ENCODE data around the gene MKX. TPM values are rescaled to one million over a fixed set of nuclear protein-coding genes. Genes with fewer than 3 reads are reported as not detected.
A peak's percentile ranks its signal among the peaks of the same experiment; 100 is the strongest.

MKX gene
- total and polyA plus RNA-seq, 2 donors (not counting 3 experiments of a cell fraction or from before 2014, with no cell fraction given), result not detected

- Histone ChIP-seq H3K79me2 (ENCODE audit: control insufficient read depth, insufficient read depth, low read length) (no peaks in the 10 kb centered on the region), H3K4me2 (ENCODE audit: insufficient read depth, low read length) (no peak overlapping the region), H3K9me3 (replicated peaks; ENCODE audit: control insufficient read depth, insufficient read depth, low read length) (no peaks in the 10 kb centered on the region), H3K27ac (ENCODE audit: insufficient read depth, low read depth, low read length) (no peak overlapping the region), H3K36me3 (ENCODE audit: control insufficient read depth in 2 of 2, extremely low read depth in 1 of 2, insufficient read depth in 2 of 2, low read length in 2 of 2) (no peaks in the 10 kb centered on the region), H4K20me1 (replicated peaks; ENCODE audit: control insufficient read depth, extremely low read depth, insufficient read depth, low read length) (no peaks in the 10 kb centered on the region), H3K4me3 (replicated peaks in 1 of 3; ENCODE audit: insufficient read depth in 1 of 3, low read depth in 1 of 3, low read length in 3 of 3) (no peak overlapping the region), H2AFZ (ENCODE audit: low read depth, low read length) (no peak overlapping the region), H3K9ac (replicated peaks; ENCODE audit: extremely low read depth, insufficient read depth, low read length) (no peak overlapping the region), H3K27me3 (ENCODE audit: control insufficient read depth in 2 of 2, insufficient read depth in 2 of 2, low read length in 2 of 2) (peaks cover 3 to 5% of the 10 kb centered on the region in 2 experiments), H3K4me1 (ENCODE audit: control insufficient read depth, extremely low read depth, insufficient read depth, low read length) (no peaks in the 10 kb centered on the region), H3K9me1 (replicated peaks; ENCODE audit: control insufficient read depth, extremely low read depth, insufficient read depth, low read length) (no peaks in the 10 kb centered on the region)
- DNase-seq (ENCODE audit: low read depth, low spot score) (peak; percentile 64), FAIRE-seq (peak; percentile 82)
- dilution Hi-C loops (cut with MboI; ENCODE audit: extremely low pct_ligation_motif_present, low sequenced_read_pairs) (no loop called here), intact Hi-C loops (cut with micrococcal nuclease) (loop anchor here (1.0 to 5.0 kb wide), 5 partner anchors 41 to 599 kb away; no protein-coding TSS in a partner anchor)
- CTCF ChIA-PET, result interaction anchor here (0.6 to 6.9 kb wide), 31 partner anchors 8 to 597 kb away, joined by 3 to 117 read pairs (median 4); no protein-coding TSS in a partner anchor
- POLR2A ChIA-PET, result no interaction called here
- no TSS peak for BruUV-seq (replicated peaks)
- TF ChIP-seq MYC (IDR thresholded peaks at IDR 0.05; ENCODE audit: low read depth, low read length), result no peak
- peak; percentile 54 to 68 for TF ChIP-seq CTCF (IDR thresholded peaks at IDR 0.05; ENCODE audit: extremely low read depth in 1 of 2, insufficient read depth in 1 of 2, low read depth in 1 of 2, low read length in 2 of 2)
Measured at GRCh38 chr10:27783660-27784059, 38.0 kb upstream of the MKX start.

DNA sequence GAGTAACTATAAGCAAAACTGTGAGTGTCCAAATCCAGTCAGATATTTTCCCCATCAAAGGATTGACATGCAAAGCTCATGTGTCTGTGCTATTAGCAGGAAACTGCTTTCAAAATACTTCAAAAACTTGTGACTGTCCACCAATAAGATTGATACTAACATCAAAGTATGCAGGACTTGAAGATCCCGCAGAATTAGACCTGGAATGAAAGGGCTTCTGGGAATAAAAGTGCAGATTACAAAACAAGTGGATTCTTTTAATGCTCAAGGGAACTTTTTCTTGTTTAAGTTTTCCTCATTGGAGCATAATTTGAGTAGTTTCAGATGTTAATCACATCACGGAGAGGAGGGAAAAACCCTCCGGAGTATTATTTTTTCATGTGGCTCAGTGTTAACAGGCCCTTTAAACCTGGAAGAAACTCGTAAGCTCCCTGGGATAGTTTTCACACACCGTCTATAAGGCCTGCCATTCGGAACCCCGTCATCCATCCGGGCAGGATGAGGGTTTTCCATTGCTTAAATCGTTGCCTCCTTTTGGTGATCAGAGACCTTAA lies 33.9 kb upstream of the MKX start:
- no peaks in the 10 kb centered on the region for H3K9me3 ChIP-seq (replicated peaks; ENCODE audit: control insufficient read depth, insufficient read depth, low read length)
- H3K27ac ChIP-seq (ENCODE audit: insufficient read depth, low read depth, low read length), result no peak overlapping the region
- TF ChIP-seq FOS (IDR thresholded peaks at IDR 0.05; ENCODE audit: borderline replicate concordance, insufficient read depth, low read length), result no peak
- TF ChIP-seq POLR2A (IDR thresholded peaks at IDR 0.05; ENCODE audit: low read depth, low read length), result no peak
- TF ChIP-seq GATA2 (IDR thresholded peaks at IDR 0.05; ENCODE audit: insufficient read depth, insufficient read length, low read depth, low read length), result no peak
- TF ChIP-seq, protein P1, sequence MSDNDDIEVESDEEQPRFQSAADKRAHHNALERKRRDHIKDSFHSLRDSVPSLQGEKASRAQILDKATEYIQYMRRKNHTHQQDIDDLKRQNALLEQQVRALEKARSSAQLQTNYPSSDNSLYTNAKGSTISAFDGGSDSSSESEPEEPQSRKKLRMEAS (IDR thresholded peaks at IDR 0.05; ENCODE audit: insufficient read depth, insufficient read length), result no peak
- no peak for TF ChIP-seq CTCF (IDR thresholded peaks at IDR 0.05; ENCODE audit: extremely low read depth in 1 of 2, insufficient read depth in 1 of 2, low read depth in 1 of 2, low read length in 2 of 2)
- no peak for TF ChIP-seq POLR2AphosphoS5 (IDR thresholded peaks at IDR 0.05; ENCODE audit: insufficient read depth, low read depth, low read length)
- no peak for TF ChIP-seq MYC (IDR thresholded peaks at IDR 0.05; ENCODE audit: low read depth, low read length)
- no peak for TF ChIP-seq EZH2 (IDR thresholded peaks at IDR 0.05; ENCODE audit: borderline replicate concordance, low read depth, low read length, severe bottlenecking)
- no peak for TF ChIP-seq JUN (IDR thresholded peaks at IDR 0.05; ENCODE audit: borderline replicate concordance, insufficient read depth, insufficient read length, low read depth)
- H4K20me1 ChIP-seq (replicated peaks; ENCODE audit: control insufficient read depth, extremely low read depth, insufficient read depth, low read length), result no peaks in the 10 kb centered on the region
- POLR2A ChIA-PET, result no interaction called here
- no peak overlapping the region for H3K4me3 ChIP-seq (replicated peaks in 1 of 3; ENCODE audit: insufficient read depth in 1 of 3, low read depth in 1 of 3, low read length in 3 of 3)
- dilution Hi-C loops (cut with MboI; ENCODE audit: extremely low pct_ligation_motif_present, low sequenced_read_pairs) (no loop called here), intact Hi-C loops (cut with micrococcal nuclease) (loop anchor here (1.0 to 5.0 kb wide), 2 partner anchors 310 to 603 kb away; no protein-coding TSS in a partner anchor)
- CTCF ChIA-PET, result interaction anchor here (1.0 to 6.9 kb wide), 2 partner anchors 400 to 462 kb away, joined by 5 to 112 read pairs; no protein-coding TSS in a partner anchor
- FAIRE-seq, result no peak
- H2AFZ ChIP-seq (ENCODE audit: low read depth, low read length), result no peak overlapping the region
- H3K9ac ChIP-seq (replicated peaks; ENCODE audit: extremely low read depth, insufficient read depth, low read length), result no peak overlapping the region
- H3K36me3 ChIP-seq (ENCODE audit: control insufficient read depth in 2 of 2, extremely low read depth in 1 of 2, insufficient read depth in 2 of 2, low read length in 2 of 2), result no peaks in the 10 kb centered on the region
- H3K27me3 ChIP-seq (ENCODE audit: control insufficient read depth in 2 of 2, insufficient read depth in 2 of 2, low read length in 2 of 2), result peaks cover 2 to 14% of the 10 kb centered on the region in 2 experiments
- no peaks in the 10 kb centered on the region for H3K4me1 ChIP-seq (ENCODE audit: control insufficient read depth, extremely low read depth, insufficient read depth, low read length)
- no peaks in the 10 kb centered on the region for H3K9me1 ChIP-seq (replicated peaks; ENCODE audit: control insufficient read depth, extremely low read depth, insufficient read depth, low read length)
- BruUV-seq (replicated peaks), result no TSS peak
- H3K4me2 ChIP-seq (ENCODE audit: insufficient read depth, low read length), result no peak overlapping the region
- H3K79me2 ChIP-seq (ENCODE audit: control insufficient read depth, insufficient read depth, low read length), result no peaks in the 10 kb centered on the region
- no peak for DNase-seq (ENCODE audit: low read depth, low spot score)

Data from endothelial cell of umbilical vein (primary cell).